Glutamatergic neuron (in vitro differentiated cells): ENCODE results near the gene TSC22D1. TPM values are rescaled to one million over a fixed set of nuclear protein-coding genes. Genes with fewer than 3 reads are reported as not detected.

Source experiments
- DNase-seq: peaks from one replicate; pipeline ENCODE4 v3.0.0; 2022
- H3K27ac Mint-ChIP-seq: one replicate; pipeline ENCODE4 v1.8.0; 2020; ENCODE audit warnings: mild to moderate bottlenecking, mixed read lengths, inconsistent platforms; ENCODE audit not compliant: unreplicated experiment
- H3K27me3 Mint-ChIP-seq: one replicate; pipeline ENCODE4 v1.8.0; 2020; ENCODE audit warnings: mild to moderate bottlenecking, moderate library complexity, mixed read lengths, inconsistent platforms; ENCODE audit not compliant: unreplicated experiment
- H3K36me3 Mint-ChIP-seq: one replicate; pipeline ENCODE4 v1.8.0; 2020; ENCODE audit warnings: mild to moderate bottlenecking, mixed read lengths, inconsistent platforms; ENCODE audit not compliant: unreplicated experiment
- H3K4me1 Mint-ChIP-seq: one replicate; pipeline ENCODE4 v1.8.0; 2020; ENCODE audit warnings: mild to moderate bottlenecking, low read depth, mixed read lengths, inconsistent platforms; ENCODE audit not compliant: unreplicated experiment
- H3K4me3 Mint-ChIP-seq: one replicate; pipeline ENCODE4 v1.8.0; 2020; ENCODE audit warnings: mild to moderate bottlenecking, mixed read lengths, inconsistent platforms; ENCODE audit not compliant: unreplicated experiment
- H3K9me3 Mint-ChIP-seq: one replicate; pipeline ENCODE4 v1.8.0; 2020; ENCODE audit warnings: mild to moderate bottlenecking, moderate library complexity, mixed read lengths, inconsistent platforms; ENCODE audit not compliant: unreplicated experiment
- CTCF ChIP-seq: fragments of 200-600 bp; sonication (generic); IDR thresholded peaks from one replicate; pipeline ENCODE4 v1.5.0; 2021; ENCODE audit not compliant: partially characterized antibody, unreplicated experiment
- total RNA-seq: library from RNA; stranded (reverse); fragmentation: NEBNext Ultra II Directional; extraction: Animal tissue kit (Norgen Biotek cat#: 25700); gene quantifications from one replicate; pipeline ENCODE4 v1.2.1, GENCODE V29; 2021; ENCODE audit not compliant: unreplicated experiment

The TSC22D1 gene
- total RNA-seq, 1 donor from 2014 or later = 111 TPM

GRCh38 chr13:44498969-44499368, 77.2 kb downstream of the TSC22D1 start:
- no peak overlapping the region for H3K27ac Mint-ChIP-seq
- no peak overlapping the region for H3K4me3 Mint-ChIP-seq
- H3K36me3 Mint-ChIP-seq = peaks cover 5% of the 10 kb centered on the region
- H3K4me1 Mint-ChIP-seq = no peaks in the 10 kb centered on the region
- peaks cover 2% of the 10 kb centered on the region for H3K27me3 Mint-ChIP-seq
- TF ChIP-seq CTCF = no peak
- no peak for DNase-seq
- H3K9me3 Mint-ChIP-seq = no peaks in the 10 kb centered on the region

GRCh38 chr13:44498502-44498901, 77.6 kb downstream of the TSC22D1 start:
- no peak for DNase-seq
- TF ChIP-seq CTCF = no peak

DNA sequence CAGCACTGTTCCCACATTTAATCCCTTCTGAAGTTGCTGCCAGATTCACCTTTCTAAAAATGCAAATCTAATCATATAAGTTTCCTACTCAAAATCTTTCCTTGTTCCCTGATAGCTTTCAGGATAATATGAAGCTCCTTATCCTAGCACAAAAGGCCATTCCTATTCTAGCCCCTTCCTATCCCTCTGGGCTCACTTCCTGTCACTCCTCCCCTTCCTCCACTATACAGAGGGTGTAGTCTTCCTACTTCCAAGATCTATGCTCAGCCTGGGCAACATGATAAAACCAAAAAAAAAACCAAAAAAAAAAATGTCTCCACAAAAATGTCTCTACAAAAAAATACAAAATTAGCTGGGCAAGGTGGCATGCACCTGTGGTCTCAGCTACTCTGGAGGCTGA, 78.3 kb downstream of the TSC22D1 start:
- no peaks in the 10 kb centered on the region for H3K9me3 Mint-ChIP-seq
- H3K27ac Mint-ChIP-seq = no peak overlapping the region
- DNase-seq = no peak
- no peak for TF ChIP-seq CTCF
- H3K4me3 Mint-ChIP-seq = no peak overlapping the region
- H3K27me3 Mint-ChIP-seq = peaks cover 2% of the 10 kb centered on the region
- H3K36me3 Mint-ChIP-seq = peaks cover 5% of the 10 kb centered on the region
- H3K4me1 Mint-ChIP-seq = peaks cover 5% of the 10 kb centered on the region

More at GRCh38 chr13:44498502-44498901, 77.6 kb downstream of the TSC22D1 start:
- Mint-ChIP-seq H3K27ac (no peak overlapping the region), H3K9me3 (no peaks in the 10 kb centered on the region), H3K27me3 (peaks cover 2% of the 10 kb centered on the region), H3K4me3 (no peak overlapping the region), H3K4me1 (no peaks in the 10 kb centered on the region), H3K36me3 (peaks cover 5% of the 10 kb centered on the region)

GRCh38 chr13:44493213-44493812, 82.8 kb downstream of the TSC22D1 start:
- H3K4me1 Mint-ChIP-seq = peaks cover 6% of the 10 kb centered on the region
- H3K9me3 Mint-ChIP-seq = no peaks in the 10 kb centered on the region
- peak overlapping the region; percentile 62 for H3K27ac Mint-ChIP-seq
- TF ChIP-seq CTCF = no peak
- DNase-seq = no peak
- peaks cover 5% of the 10 kb centered on the region for H3K36me3 Mint-ChIP-seq
- no peak overlapping the region for H3K4me3 Mint-ChIP-seq
- H3K27me3 Mint-ChIP-seq = peaks cover 2% of the 10 kb centered on the region

DNA sequence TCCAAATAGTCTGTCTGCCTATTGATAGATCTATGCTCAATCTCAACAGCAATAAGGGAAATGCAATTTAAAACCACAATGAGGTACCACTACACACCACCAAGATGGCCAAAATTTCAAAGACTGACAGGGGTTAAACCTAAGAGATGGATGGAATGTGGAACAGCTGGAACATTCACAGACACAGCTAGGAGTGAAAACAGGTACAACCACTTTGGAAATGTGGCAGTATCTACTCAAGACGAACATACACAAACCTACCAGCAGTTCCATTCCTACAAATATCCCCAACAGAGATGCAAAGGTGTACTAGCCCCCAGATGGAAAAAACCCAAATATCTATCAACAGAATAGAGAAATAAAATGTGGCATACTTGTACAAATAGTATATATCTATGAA, 86.4 kb downstream of the TSC22D1 start:
- Mint-ChIP-seq H3K36me3 (peaks cover 2% of the 10 kb centered on the region), H3K27me3 (no peaks in the 10 kb centered on the region), H3K4me1 (peaks cover 6% of the 10 kb centered on the region), H3K27ac (no peak overlapping the region), H3K9me3 (no peaks in the 10 kb centered on the region), H3K4me3 (no peak overlapping the region)
- no peak for DNase-seq
- no peak for TF ChIP-seq CTCF
